ENCODE results near the gene RIPOR2.
"Not testable (repeated sequence)": the region's sequence is repeated elsewhere in the genome, so short reads cannot be mapped to it uniquely, and the experiment has no call there.

DNA sequence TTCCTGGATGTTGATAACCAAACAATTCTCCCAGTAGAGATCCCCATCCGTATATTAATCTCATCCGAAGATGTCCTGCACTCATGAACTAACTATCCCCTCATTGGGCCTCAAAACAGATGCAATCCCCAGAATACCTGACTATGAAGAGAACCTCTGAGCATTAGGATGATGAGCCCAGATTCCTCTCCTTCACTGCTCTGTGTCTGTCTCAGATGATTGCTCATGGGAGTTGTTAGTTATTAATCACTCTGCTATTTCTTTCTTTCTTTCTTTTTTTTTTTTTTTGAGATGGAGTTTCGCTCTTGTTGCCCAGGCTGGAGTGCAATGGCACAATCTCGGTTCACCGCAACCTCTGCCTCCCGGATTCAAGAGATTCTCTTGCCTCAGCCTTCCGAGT, 12.5 kb upstream of the RIPOR2 start:
- TF ChIP-seq POLR2A (IDR thresholded peaks at IDR 0.05), result not testable (repeated sequence)
- TF ChIP-seq, protein P1, sequence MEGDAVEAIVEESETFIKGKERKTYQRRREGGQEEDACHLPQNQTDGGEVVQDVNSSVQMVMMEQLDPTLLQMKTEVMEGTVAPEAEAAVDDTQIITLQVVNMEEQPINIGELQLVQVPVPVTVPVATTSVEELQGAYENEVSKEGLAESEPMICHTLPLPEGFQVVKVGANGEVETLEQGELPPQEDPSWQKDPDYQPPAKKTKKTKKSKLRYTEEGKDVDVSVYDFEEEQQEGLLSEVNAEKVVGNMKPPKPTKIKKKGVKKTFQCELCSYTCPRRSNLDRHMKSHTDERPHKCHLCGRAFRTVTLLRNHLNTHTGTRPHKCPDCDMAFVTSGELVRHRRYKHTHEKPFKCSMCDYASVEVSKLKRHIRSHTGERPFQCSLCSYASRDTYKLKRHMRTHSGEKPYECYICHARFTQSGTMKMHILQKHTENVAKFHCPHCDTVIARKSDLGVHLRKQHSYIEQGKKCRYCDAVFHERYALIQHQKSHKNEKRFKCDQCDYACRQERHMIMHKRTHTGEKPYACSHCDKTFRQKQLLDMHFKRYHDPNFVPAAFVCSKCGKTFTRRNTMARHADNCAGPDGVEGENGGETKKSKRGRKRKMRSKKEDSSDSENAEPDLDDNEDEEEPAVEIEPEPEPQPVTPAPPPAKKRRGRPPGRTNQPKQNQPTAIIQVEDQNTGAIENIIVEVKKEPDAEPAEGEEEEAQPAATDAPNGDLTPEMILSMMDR (IDR thresholded peaks at IDR 0.05), result not testable (repeated sequence)

All from transverse colon (tissue), 3 donors.